Measurements from ENCODE around the gene BET1L. TPM values are rescaled to one million over a fixed set of nuclear protein-coding genes. Genes with fewer than 3 reads are reported as not detected.

Gene BET1L
- total RNA-seq, 1 donor from 2014 or later: 24.0 TPM

- no peak for TF ChIP-seq CTCF (IDR thresholded peaks at IDR 0.05; ENCODE audit: borderline replicate concordance)
- peak overlapping the region; percentile 95 for H3K4me3 ChIP-seq
- no peaks in the 10 kb centered on the region for H3K9me3 ChIP-seq (replicated peaks)
- H3K36me3 ChIP-seq: peaks cover 61% of the 10 kb centered on the region
- intact Hi-C loops (cut with micrococcal nuclease): no loop called here
- peak overlapping the region; percentile 100 for H3K27ac ChIP-seq (replicated peaks)
- no peaks in the 10 kb centered on the region for H3K27me3 ChIP-seq (ENCODE audit: low read depth)
- peaks cover 69% of the 10 kb centered on the region for H3K4me1 ChIP-seq
- DNase-seq: no peak
Measured at GRCh38 chr11:209275-210121, 2.3 kb upstream of the BET1L start.

- H3K36me3 ChIP-seq: peaks cover 61% of the 10 kb centered on the region
- TF ChIP-seq CTCF (IDR thresholded peaks at IDR 0.05; ENCODE audit: borderline replicate concordance): no peak
- no peaks in the 10 kb centered on the region for H3K27me3 ChIP-seq (ENCODE audit: low read depth)
- H3K9me3 ChIP-seq (replicated peaks): no peaks in the 10 kb centered on the region
- H3K4me1 ChIP-seq: peaks cover 75% of the 10 kb centered on the region
- intact Hi-C loops (cut with micrococcal nuclease): no loop called here
- peak overlapping the region; percentile 100 for H3K27ac ChIP-seq (replicated peaks)
- DNase-seq: no peak
- H3K4me3 ChIP-seq: peak overlapping the region; percentile 95
Measured at GRCh38 chr11:208917-209260, 1.7 kb upstream of the BET1L start.

GRCh38 chr11:208181-208916 lies 1.1 kb upstream of the BET1L start:
- intact Hi-C loops (cut with micrococcal nuclease): no loop called here
- peak; percentile 85 for DNase-seq
- Histone ChIP-seq H3K27me3 (ENCODE audit: low read depth) (no peaks in the 10 kb centered on the region), H3K4me3 (peak overlapping the region; percentile 95), H3K27ac (replicated peaks) (peak overlapping the region; percentile 100), H3K9me3 (replicated peaks) (no peaks in the 10 kb centered on the region), H3K36me3 (peaks cover 61% of the 10 kb centered on the region), H3K4me1 (peaks cover 81% of the 10 kb centered on the region)
- no peak for TF ChIP-seq CTCF (IDR thresholded peaks at IDR 0.05; ENCODE audit: borderline replicate concordance)

- peak overlapping the region; percentile 95 for H3K4me3 ChIP-seq
- H3K9me3 ChIP-seq (replicated peaks): no peaks in the 10 kb centered on the region
- H3K27ac ChIP-seq (replicated peaks): peak overlapping the region; percentile 100
- H3K36me3 ChIP-seq: peaks cover 61% of the 10 kb centered on the region
- DNase-seq: no peak
- H3K27me3 ChIP-seq (ENCODE audit: low read depth): no peaks in the 10 kb centered on the region
- peaks cover 84% of the 10 kb centered on the region for H3K4me1 ChIP-seq
- TF ChIP-seq CTCF (IDR thresholded peaks at IDR 0.05; ENCODE audit: borderline replicate concordance): no peak
- intact Hi-C loops (cut with micrococcal nuclease): no loop called here
Measured at GRCh38 chr11:207863-208180, 623 bp upstream of the BET1L start.

GRCh38 chr11:206526-207207 lies 532 bp downstream of the BET1L start:
- H3K9me3 ChIP-seq (replicated peaks): no peaks in the 10 kb centered on the region
- no peak for DNase-seq
- peaks cover 84% of the 10 kb centered on the region for H3K4me1 ChIP-seq
- H3K36me3 ChIP-seq: peaks cover 51% of the 10 kb centered on the region
- intact Hi-C loops (cut with micrococcal nuclease): no loop called here
- no peak for TF ChIP-seq CTCF (IDR thresholded peaks at IDR 0.05; ENCODE audit: borderline replicate concordance)
- H3K27me3 ChIP-seq (ENCODE audit: low read depth): no peaks in the 10 kb centered on the region
- peak overlapping the region; percentile 100 for H3K27ac ChIP-seq (replicated peaks)
- peak overlapping the region; percentile 95 for H3K4me3 ChIP-seq
